KG1 (cell line): ENCODE results near the gene TMCC1.
"Not testable (repeated sequence)": the region's sequence is repeated elsewhere in the genome, so short reads cannot be mapped to it uniquely, and the experiment has no call there.

Experiments
- DNase-seq: peaks from one replicate; lab custom pipeline; 2025; lab: John Stamatoyannopoulos, UW

The TMCC1 gene

DNA sequence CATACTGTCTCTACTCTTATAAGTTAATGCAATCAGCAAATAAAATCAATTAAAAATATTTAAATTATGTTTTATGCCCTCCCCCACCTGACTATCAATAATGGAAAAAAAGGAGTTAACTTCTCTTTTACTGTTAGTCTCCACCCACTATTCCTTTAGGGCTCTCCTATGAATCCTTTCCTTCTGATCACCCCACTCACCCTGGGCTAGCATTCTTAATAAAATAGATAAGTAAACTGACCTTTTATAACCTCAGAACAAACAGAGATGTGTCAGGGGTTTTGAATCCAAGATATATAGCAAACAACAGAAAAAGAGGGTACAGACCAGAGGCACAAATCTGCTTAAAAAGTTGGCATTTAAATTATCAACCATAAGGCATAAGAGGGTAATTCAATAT lies 171.0 kb downstream of the TMCC1 start:
- DNase-seq, result no peak

DNA sequence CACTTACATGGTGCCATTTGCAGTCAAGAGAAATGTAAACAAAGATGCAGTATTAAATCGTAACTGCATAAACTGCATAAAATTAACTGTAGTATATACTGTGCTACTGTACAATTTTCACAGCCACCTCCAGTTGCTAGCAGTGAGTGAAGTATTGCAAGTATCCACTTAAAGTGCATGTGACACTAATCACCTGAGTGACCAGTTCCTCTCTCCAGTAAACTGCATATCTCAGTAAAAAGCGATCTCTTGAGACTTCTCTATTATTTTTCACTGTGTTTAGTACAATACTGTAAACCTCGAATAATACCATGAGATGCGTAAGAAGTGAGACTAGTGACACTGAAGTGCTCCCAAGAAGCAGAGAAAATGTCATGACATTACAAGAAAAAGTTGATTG lies 175.3 kb downstream of the TMCC1 start:
- DNase-seq, result no peak

DNA sequence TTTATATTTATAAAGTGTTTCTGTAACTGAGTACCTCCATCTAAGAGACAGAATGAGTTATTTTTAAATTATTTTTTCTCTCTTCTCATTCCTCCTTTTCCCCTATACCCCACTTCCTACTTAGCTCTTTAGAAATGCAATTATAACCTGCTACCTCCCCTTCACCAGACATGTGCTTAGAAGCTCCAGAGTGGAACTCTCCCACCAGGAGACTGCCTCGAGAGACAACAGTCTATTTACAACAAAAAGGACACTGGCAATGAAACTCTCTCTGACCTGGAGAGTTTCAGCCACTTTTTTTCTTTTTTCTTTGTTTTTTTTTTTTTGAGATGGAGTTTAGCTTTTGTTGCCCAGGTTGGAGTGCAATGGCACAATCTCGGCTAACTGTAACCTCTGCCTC lies 177.7 kb downstream of the TMCC1 start:
- no peak for DNase-seq

DNA sequence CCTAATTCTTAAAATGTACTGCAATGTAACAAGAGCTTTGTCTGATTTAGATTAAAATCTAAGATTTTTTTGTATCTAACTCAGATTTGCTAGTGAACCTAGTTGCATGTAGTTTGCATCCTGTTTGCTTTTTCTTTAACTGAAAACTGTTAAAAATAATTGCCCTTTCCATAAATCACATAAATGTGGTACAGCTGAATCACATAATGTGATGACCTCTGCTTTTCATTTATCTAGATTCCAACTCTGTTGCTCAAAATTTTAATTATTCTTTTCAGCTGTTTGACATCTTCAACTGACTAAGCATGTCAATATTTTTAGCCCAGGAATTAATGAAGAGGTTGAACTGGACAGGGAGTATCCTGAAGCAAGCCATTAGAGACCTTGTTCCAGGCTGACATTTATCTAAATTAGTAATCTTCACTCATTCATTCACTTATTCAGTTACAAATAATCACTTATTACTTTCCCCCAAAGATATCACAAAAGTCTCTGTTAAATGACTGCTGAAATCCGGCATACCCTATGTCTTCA lies 185.1 kb downstream of the TMCC1 start:
- DNase-seq, result no peak

DNA sequence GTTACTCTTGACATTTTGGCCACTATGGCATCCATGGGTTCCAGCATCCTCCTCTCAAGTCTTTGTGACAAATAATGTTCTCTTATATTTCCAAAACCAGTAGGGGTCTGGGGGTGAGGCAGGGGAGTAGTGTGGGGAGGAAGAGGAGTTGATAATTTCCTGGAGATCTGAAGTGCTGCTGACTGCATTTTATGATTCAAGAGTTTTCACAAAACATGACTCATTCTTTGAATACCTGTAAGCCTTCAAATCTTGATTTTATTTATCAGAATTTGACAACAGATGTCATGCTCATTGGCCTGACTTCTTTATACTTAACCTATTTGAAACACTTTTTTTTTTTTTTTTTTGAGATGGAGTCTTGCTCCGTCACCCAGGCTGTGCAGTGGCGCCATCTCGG lies 188.2 kb downstream of the TMCC1 start:
- no peak for DNase-seq

DNA sequence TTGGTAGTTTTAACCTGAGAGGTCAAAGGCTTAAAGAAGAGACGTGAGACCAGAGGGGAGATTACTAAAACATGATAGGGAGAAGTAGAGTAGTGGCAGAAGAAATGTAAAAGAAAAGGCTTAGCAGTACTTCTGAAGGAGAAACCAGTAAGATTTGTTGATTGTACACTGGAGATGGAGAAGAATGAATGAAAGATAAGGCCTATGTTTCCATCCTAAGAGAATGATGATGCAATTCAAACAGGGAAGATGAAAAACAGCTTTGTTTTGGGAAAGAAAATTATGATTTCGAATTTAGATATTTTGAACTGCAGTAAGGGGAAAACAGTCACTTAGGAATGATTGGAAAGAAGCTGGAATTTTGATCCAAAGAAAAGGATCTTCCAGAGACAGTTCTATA lies 189.6 kb downstream of the TMCC1 start:
- no peak for DNase-seq

DNA sequence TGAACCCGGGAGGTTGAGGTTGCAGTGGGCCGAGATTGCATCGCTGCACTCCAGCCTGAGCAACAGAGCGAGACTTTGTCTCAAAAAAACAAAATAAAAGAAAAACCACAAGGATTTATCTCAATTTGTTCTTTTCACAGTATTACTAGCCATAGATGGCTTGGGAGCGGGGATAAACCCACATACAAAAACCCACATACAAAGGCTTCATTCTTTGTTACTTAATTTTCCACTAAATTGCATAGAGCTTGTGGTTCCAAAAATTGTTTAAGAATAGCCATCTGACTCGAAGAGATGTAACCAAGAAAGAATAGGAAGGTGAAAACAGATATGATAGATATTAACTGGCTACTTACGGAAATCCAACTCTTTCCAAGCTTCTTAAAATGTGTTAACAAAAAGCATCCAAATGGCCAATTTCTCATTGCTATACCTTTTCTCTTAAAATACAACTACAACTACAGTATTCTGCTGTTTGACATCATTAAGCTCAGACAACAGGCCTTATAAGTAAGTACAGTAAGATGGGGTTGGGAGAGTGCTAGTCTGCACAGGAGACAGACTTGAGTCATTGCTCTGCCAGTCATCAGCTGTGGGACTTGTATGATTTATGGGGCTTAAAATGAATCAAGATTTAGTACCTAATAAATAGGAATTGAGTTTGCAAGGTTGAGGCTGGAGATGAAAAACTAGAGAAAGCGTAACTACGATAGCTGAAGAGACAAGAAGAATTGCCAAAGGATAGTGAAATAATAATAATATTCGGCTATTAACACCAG lies 190.4 kb downstream of the TMCC1 start:
- no peak for DNase-seq

DNA sequence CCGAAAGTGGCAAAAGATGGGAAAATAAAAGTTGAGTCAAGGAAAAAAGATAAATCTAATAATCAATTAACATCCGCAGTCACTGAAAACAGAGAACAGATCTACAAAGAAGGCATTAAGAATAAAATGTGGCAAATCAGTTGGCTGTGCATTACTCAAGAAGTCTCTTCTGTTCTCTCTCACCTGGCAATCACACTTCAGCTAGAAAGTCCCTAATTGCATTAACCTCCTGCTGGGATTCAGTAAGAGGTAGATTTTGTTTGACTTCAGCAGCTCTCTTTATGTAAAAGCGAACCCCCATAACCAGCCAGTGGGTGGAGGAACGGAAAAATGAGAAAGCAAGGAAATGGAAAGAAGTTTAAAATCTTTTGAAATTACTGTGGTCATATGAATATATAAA lies 192.3 kb downstream of the TMCC1 start:
- no peak for DNase-seq

DNA sequence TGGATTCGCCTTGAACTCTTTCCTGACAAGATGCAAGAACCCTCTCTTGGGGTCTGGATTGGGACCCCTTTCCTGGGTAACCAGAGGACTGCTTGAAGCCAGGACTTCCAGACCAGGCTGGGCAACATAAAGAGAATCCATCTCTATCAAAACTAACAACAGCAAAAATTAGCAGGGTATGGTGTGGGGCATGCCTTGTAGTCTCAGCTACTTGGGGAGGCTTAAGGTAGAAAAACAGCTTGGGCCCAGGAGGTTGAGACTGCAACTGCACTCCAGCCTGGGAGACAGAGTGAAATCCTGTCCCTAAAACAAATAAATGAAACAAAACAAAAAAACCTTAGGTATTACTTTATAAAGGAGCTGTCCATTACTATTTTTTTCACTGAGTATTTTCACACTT lies 193.9 kb downstream of the TMCC1 start:
- DNase-seq, result no peak

DNA sequence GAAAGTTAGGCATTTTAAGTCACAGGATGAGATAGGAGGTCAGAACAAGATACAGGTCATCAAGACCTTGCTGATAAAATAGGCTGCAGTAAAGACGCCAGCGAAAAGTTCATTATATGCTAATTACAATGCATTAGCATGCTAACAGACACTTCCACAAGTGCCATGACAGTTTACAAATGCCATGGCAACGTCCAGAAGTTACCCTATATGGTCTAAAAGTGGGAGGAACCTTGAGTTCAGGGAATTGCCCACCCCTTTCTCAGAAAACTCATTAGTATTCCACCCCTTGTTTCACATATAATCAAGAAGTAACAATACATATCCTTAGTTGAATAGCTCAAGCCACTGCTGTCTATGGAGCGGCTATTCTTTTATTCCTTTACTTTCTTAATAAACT lies 194.3 kb downstream of the TMCC1 start:
- DNase-seq, result no peak

DNA sequence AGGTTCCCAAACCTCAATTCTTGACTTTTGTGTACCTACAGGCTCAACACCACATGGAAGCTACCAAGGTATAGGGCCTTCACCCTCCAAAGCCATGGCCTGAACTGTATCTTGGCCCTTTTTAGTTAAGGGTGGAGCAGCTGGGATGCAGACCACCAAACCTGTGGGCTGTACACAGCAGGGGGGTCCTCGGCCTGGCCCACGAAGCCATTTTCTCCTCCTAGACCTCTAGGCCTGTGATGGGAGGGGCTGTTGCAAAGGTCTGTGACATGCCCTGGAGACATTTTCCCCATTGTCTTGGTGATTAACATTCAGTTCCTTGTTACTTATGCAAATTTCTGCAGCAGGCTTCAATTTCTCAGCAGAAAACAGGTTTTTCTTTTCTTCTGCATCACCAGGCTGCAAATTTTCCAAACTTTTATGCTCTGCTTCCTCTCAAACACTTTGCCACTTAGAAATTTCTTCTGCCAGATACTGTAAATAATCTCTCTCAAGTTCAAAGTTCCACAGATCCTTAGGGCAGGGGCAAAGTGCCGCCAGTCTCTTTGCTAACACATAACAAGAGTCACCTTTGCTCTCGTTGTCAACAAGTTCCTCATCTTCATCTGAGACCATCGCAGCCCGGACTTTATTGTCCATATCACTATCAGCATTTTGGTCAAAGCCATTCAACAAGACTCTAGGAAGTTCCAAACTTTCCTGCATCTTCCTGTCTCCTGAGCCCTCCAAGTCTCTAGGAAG lies 196.1 kb downstream of the TMCC1 start:
- DNase-seq, result no peak

DNA sequence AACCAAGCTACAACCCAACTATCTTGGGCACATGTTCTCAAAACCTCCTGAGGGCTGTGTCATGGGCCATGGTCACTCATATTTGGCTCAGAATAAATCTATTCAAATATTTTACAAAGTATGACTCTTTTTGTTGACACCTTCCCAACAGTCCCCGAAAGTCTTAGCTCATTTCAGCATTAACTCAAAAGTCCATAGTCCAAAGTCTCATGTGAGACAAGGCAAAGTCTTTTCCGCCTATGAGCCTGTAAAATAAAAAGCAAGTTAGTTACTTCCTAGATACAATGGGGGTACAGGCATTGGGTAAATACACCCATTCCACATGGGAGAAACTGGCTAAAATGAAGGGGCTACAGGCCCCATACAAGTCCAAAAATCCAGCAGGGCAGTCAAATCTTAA lies 197.1 kb downstream of the TMCC1 start:
- DNase-seq, result not testable (repeated sequence)

DNA sequence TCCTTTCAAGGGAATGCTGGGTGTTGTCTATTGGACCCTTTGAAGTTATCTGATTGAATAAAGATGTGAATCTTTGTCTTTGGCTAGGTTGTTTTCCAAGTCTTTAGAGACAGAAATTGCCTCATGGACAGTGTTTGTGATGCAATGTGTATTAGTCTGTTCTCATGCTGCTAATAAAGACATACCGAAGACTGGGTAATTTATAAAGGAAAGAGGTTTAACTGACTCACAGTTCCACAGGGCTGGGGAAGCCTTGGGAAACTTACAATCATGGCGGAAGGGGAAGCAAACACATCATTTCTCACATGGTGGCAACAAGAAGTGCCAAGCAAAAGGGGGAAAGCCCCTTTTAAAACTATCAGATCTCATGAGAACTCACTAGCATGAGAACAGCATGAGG lies 198.3 kb downstream of the TMCC1 start:
- no peak for DNase-seq

DNA sequence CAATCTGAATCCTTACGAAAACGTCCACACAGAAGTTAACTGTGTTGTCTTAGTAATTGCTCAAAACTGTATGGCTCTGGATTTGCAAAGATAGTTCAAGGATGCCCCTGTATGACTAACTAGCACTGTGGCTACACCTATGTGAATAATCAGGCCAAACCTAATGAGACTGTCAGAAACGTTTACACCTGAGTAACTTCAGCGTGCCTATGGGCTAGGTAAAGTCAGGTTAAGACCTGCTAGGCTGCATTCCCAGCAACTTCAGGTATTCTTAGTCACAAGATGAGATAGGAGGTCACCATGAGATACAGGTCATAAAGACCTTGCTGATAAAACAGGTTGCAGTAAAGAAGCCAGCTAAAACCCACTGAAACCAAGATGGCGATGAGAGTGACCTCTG lies 199.3 kb downstream of the TMCC1 start:
- DNase-seq, result no peak

DNA sequence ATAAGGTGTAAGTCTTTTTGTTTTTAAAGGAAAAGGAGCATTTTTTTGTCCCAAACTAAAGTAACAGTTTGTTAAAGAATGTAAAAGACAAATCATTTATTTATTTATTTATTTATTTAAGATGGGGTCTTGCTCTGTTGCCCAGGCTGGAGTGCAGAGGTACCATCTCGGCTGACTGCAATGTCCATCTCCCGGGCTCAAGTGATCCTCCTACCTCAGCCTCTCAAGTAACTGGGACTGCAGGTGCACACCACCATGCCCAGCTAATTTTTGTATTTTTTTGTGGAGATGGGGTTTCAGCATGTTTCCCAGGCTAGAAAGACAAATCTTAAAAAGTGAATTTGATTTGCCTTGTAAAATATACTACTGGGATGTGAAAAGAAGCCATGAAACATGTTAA lies 200.8 kb downstream of the TMCC1 start:
- DNase-seq, result no peak

DNA sequence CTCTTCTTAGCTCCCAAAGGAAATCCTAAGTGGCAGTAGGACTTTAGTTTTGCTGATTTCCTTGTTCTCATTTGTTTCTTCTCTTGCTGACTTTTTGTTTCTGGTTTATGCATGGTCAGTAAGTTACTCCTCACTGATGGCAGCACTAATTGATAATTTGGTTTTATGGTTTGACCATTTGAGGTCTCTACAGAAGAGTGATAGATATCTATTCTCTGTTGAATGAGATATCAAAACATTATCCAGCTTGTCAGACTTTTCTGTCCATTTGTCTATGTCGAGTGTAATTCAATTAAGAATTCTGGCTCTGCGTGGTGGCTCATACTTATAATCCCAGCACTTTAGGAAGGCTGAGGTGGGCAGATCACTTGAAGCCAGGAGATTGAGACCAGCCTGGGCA lies 202.5 kb downstream of the TMCC1 start:
- DNase-seq, result no peak

DNA sequence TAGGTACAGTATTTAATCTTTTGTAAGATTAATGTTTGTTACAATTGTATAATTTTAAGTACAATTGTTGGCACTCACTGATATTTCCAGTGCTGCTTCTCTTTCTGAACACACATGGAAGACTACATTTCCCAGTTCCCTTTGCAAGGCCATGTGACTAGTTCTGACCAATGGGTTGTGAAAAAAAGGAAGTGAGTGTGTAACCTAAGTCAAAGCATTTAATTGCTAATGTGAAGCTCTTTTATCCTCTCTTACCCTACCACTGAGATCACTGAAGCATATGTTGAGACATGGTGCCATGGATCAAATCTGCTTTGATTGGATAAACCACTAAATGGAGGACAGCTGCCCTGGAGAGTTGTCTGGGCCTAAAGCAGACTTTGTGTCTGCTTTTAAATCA lies 203.1 kb downstream of the TMCC1 start:
- DNase-seq, result no peak

DNA sequence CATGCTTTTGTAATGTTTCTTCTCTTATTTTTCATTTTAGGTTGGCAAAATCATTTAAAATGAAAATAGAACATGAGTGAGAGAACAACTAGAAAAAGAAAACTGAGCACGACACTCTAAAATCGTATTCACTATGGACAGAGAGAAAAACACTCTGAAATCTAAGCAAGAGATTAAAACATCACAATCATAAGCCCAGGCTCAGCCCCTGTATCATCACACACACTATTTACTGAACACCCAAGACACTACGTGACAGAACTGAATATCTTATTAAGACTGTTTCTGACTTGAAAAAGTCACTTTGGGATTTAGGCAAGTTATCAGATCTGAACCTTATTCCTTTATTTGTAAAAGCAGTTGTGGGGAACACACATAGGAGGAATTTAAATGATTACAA lies 204.5 kb downstream of the TMCC1 start:
- no peak for DNase-seq

DNA sequence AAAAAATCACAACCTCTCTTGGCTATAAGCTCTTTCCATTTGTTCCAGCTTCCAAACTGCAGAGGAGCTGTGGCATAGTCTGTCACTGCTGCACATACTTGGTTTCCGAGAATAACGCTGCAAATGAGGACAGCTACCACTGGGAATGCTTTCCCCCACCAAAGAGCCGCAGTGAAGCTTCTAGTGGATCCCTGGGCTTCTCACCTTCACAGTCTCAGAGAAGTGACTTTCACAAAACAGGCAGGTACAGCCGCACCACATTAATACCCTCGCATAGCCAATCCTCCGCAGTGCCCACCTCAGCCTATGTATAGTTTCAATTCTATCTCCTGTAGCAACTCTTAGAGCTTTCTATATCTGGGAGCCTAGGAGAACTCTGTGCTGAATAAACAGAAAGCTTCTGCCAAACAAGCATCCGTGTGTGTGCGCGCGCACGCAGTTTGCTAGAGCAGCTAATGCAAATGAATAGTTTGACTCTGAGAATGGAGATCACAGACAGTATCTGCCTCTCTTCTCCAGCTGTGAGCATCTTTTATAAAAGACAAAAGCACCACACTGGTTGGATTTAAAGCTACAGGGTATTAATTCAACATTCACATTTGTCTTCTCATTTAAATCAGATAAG lies 205.1 kb downstream of the TMCC1 start:
- DNase-seq, result no peak

DNA sequence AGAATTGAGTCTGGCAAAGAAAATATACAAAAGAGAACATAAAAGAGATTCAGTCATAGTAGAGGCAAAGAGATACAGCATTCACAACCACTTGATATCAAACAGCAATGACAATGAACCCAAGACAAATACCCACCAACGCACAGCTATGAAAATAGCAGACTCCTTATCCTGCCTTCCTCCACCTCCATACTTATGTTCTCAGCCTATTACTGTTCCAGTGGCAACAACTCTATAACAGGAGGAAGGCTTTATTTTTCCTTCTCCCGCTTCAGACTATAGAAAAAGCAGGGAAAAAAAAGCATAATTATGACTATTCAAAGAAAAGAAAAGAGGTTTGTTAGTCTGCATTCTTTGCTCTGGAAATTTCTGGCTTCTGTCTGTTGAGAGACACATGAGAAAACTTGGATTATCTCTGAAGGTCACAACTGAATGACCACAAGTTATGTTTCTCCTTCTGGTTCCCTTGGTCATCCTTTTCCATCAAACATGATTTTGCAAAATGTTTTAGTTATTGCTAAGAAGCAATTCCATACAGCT lies 205.9 kb downstream of the TMCC1 start:
- no peak for DNase-seq

DNA sequence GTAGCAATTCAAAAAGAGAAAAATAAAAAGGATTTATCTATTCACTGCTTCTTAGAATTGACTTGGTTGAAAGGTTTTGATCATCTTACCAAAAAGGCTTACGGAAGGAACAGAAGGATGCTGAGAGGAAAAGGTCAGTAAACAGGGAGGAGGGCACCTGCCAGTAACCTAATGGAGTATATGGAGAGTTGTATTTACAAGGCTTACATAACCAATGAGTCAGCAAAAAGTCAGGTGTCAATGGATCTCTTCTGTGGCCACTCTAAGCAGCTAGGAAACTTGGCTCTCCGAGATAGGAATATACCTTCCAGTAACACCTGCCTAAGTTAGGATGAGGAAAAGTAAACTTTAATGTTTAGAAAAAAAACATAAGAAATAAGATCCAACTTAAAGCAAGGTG lies 206.6 kb downstream of the TMCC1 start:
- DNase-seq, result no peak

DNA sequence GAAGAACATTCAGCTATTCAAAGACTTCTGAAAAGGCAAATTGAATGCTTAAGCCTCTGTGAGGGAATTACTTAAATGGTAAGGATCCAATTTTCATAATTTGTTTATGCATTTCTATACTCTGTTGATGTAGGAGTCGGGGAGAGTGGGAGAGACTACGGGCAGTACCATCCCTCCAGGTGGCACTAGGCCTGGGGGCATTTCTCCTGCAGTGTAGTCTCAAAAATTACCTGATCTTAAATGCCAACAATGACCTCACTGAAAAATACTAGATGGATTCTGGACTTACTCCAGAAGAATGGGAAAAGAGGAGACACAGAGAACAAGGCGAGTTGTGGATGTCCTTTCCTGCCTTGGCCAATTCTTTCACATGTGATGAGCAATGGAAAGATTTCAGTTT lies 209.2 kb downstream of the TMCC1 start:
- DNase-seq, result no peak

DNA sequence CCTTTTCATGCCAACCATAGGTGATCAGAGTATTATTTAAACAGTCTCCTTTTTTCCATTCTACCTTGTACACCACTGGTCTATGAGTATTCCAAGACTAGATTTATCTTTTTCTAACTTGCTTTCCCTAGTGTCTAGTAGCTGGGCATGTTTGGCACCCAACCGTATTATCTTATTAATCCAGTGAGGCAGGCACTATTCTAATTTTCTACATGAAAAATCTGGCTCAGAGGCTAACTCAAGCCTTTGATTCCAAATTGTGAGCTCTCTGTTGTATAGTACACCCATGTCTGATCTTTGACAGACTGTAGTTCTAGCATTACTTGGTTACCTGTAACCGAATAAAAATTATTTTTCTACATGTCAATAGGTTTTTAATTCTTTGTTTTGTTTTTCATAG lies 210.3 kb downstream of the TMCC1 start:
- no peak for DNase-seq
